Panc1 (cell line): ENCODE data around the gene BNIP2. TPM values are rescaled to one million over a fixed set of nuclear protein-coding genes. Genes with fewer than 3 reads are reported as not detected.
"Not testable (repeated sequence)": the region's sequence is repeated elsewhere in the genome, so short reads cannot be mapped to it uniquely, and the experiment has no call there.

Experiments
- ATAC-seq: fragments of 200-7000 bp; cut with Tn5 transposase; 2 replicates; pipeline ENCODE4 v1.9.1; 2020; ENCODE audit warnings: mild to moderate bottlenecking, moderate library complexity
- BruUV-seq: library from RNA; stranded (reverse); fragments of 400-500 nt; replicated peaks from 2 replicates; lab custom pipeline; 2021; lab: Mats Ljungman, UMichigan
- CTCF ChIA-PET: fragments of 300-600 bp; sonication (Branson Sonifier 250); formaldehyde crosslinking; loops from one replicate; lab custom pipeline; 2022; ENCODE audit warnings: antibody characterized with exemption; lab: Charles Lee
- POLR2A ChIA-PET: fragments of 300-600 bp; sonication (Branson Sonifier 250); formaldehyde crosslinking; loops from one replicate; lab custom pipeline; 2022; ENCODE audit warnings: antibody characterized with exemption; lab: Charles Lee
- DNase-seq: peaks from one replicate; pipeline ENCODE4 v3.0.0-alpha.2; 2010; ENCODE audit warnings: low read depth, low spot score
- H3K27ac ChIP-seq: 2 replicates; pipeline ENCODE4 v1.5.1; 2011; ENCODE audit warnings: mild to moderate bottlenecking, low read length, inconsistent platforms
- H3K27me3 ChIP-seq: fragments of 200-500 bp; sonication (Bioruptor generic); 2 replicates; pipeline ENCODE4 v1.6.0; 2014; ENCODE audit warnings: low read length, inconsistent platforms; ENCODE audit not compliant: control insufficient read depth, insufficient read depth
- H3K36me3 ChIP-seq: fragments of 200-500 bp; sonication (Bioruptor generic); 2 replicates; pipeline ENCODE4 v1.5.1; 2014; ENCODE audit warnings: inconsistent platforms, mild to moderate bottlenecking, low read length, moderate library complexity; ENCODE audit not compliant: control insufficient read depth, insufficient read depth
- H3K4me1 ChIP-seq: 2 replicates; pipeline ENCODE4 v1.5.1; 2011; ENCODE audit warnings: inconsistent platforms, mild to moderate bottlenecking, low read length, moderate library complexity; ENCODE audit not compliant: control insufficient read depth, insufficient read depth
- H3K4me3 ChIP-seq, 2 experiments: 2 replicates each; pipeline ENCODE4 v1.5.1; 2011 to 2012; ENCODE audit warnings: low read depth in 2 of 2, low read length in 2 of 2, mild to moderate bottlenecking in 2 of 2, inconsistent platforms in 1 of 2, moderate library complexity in 1 of 2
- H3K9me3 ChIP-seq: fragments of 200-500 bp; sonication (Bioruptor generic); 2 replicates; pipeline ENCODE4 v1.5.1; 2014; ENCODE audit warnings: low read depth, mild to moderate bottlenecking, inconsistent platforms, low read length, moderate library complexity; ENCODE audit not compliant: control insufficient read depth, insufficient read depth
- CTCF ChIP-seq: fragments of 450-650 bp; IDR thresholded peaks from 2 replicates; pipeline ENCODE4 v1.5.1; 2017; ENCODE audit warnings: mild to moderate bottlenecking
- POLR2AphosphoS5 ChIP-seq: IDR thresholded peaks from 2 replicates; pipeline ENCODE4 v1.6.1; 2012; ENCODE audit warnings: mild to moderate bottlenecking, low read depth, low read length, moderate library complexity
- REST ChIP-seq, 2 experiments: IDR thresholded peaks; 2 replicates each; pipeline ENCODE4 v1.6.1; 2011 to 2012; ENCODE audit warnings: low read depth in 2 of 2, control low read depth in 1 of 2, low read length in 1 of 2, mild to moderate bottlenecking in 1 of 2, moderate library complexity in 1 of 2; ENCODE audit not compliant: insufficient read depth in 1 of 2
- SIN3A ChIP-seq: IDR thresholded peaks from 2 replicates; pipeline ENCODE4 v1.6.1; 2012; ENCODE audit warnings: low read depth, mild to moderate bottlenecking, low read length, moderate library complexity, borderline replicate concordance; ENCODE audit not compliant: insufficient read depth
- TCF7L2 ChIP-seq: IDR thresholded peaks from 2 replicates; pipeline ENCODE4 v1.6.1; 2011; ENCODE audit warnings: mild to moderate bottlenecking, low read depth, low read length, inconsistent platforms
- in situ Hi-C: cut with HindIII; loops from 2 replicates; pipeline ENCODE4 v1.10.0; 2016; ENCODE audit warnings: low sequenced_read_pairs, low pct_unique_long_range_greater_than_20kb
- intact Hi-C: fragments of 100-400 bp; cut with micrococcal nuclease; formaldehyde crosslinking; loops from one replicate; pipeline ENCODE4 v1.10.0; 2022; ENCODE audit not compliant: unreplicated experiment
- total RNA-seq: library from RNA; stranded (reverse); gene quantifications from one replicate; pipeline ENCODE4 v1.2.1, GENCODE V29; 2021; ENCODE audit not compliant: unreplicated experiment

The BNIP2 gene
- total RNA-seq, 1 experiment from 2014 or later: 70.7 TPM

- Histone ChIP-seq H3K27ac (no peak overlapping the region), H3K36me3 (no peaks in the 10 kb centered on the region; the same call in 1 of the 2 replicates), H3K4me1 (no peaks in the 10 kb centered on the region), H3K4me3 (no peak overlapping the region), H3K9me3 (no peaks in the 10 kb centered on the region), H3K27me3 (no peaks in the 10 kb centered on the region; the same call in 1 of the 2 replicates)
- BruUV-seq: no TSS peak
- CTCF ChIA-PET: no interaction called here
- intact Hi-C loops (no loop called here), in situ Hi-C loops (no loop called here)
- no peak for TF ChIP-seq CTCF
- no peak for TF ChIP-seq TCF7L2
- no peak for TF ChIP-seq SIN3A
- TF ChIP-seq POLR2AphosphoS5: no peak
- no peak for TF ChIP-seq REST (IDR thresholded peaks at IDR 0.05; ENCODE audit: insufficient read depth in 1 of 2, low read depth in 2 of 2, low read length in 1 of 2)
- ATAC-seq: no peak
- POLR2A ChIA-PET: no interaction called here
- DNase-seq: no peak
These were observed 10.8 kb upstream of the BNIP2 start for GRCh38 chr15:59699810-59700431.

GRCh38 chr15:59698065-59698464 lies 8.9 kb upstream of the BNIP2 start:
- H3K4me1 ChIP-seq, DNase-seq, H3K36me3 ChIP-seq, H3K27ac ChIP-seq, in situ Hi-C loops, H3K9me3 ChIP-seq, ATAC-seq, BruUV-seq, H3K27me3 ChIP-seq, intact Hi-C loops, H3K4me3 ChIP-seq, CTCF ChIA-PET: not testable (repeated sequence)
- POLR2A ChIA-PET: interaction anchor here (0.6 to 0.7 kb wide), 2 partner anchors 10 to 236 kb away, joined by 5 to 8 read pairs; no protein-coding TSS in a partner anchor

GRCh38 chr15:59696332-59696731 lies 7.2 kb upstream of the BNIP2 start:
- CTCF ChIA-PET: no interaction called here
- DNase-seq (no peak), ATAC-seq (no peak)
- Histone ChIP-seq H3K27me3 (no peaks in the 10 kb centered on the region; the same call in 1 of the 2 replicates), H3K4me1 (no peaks in the 10 kb centered on the region), H3K27ac (no peak overlapping the region), H3K4me3 (no peak overlapping the region), H3K36me3 (no peaks in the 10 kb centered on the region; the same call in 1 of the 2 replicates), H3K9me3 (no peaks in the 10 kb centered on the region)
- in situ Hi-C loops (no loop called here), intact Hi-C loops (no loop called here)
- no TSS peak for BruUV-seq
- TF ChIP-seq POLR2AphosphoS5: no peak
- TF ChIP-seq SIN3A: no peak
- no peak for TF ChIP-seq REST (IDR thresholded peaks at IDR 0.05; ENCODE audit: insufficient read depth in 1 of 2, low read depth in 2 of 2, low read length in 1 of 2)
- TF ChIP-seq CTCF: no peak
- TF ChIP-seq TCF7L2: no peak
- POLR2A ChIA-PET: no interaction called here
